ENCODE measurements around the gene VKORC1L1.

Gene VKORC1L1

GRCh38 chr7:66007232-66007631 lies 134.4 kb downstream of the VKORC1L1 start:
- no peaks in the 10 kb centered on the region for H3K4me1 Mint-ChIP-seq (ENCODE audit: low read depth in 2 of 2)
- peak overlapping the region in 1 of 2 donors; percentile 35 for H3K27ac Mint-ChIP-seq

More at GRCh38 chr7:66007232-66007631, 134.4 kb downstream of the VKORC1L1 start:
- no peaks in the 10 kb centered on the region for H3K36me3 Mint-ChIP-seq (ENCODE audit: insufficient read depth)
- DNase-seq (no peak), ATAC-seq (replicated peaks) (no peak)
- H3K27me3 Mint-ChIP-seq: peaks cover 10 to 18% of the 10 kb centered on the region in 2 donors
- no peaks in the 10 kb centered on the region for H3K9me3 Mint-ChIP-seq
- no peak overlapping the region for H3K4me3 Mint-ChIP-seq

Measured in effector memory CD8-positive, alpha-beta T cell (primary cell).